Uterus (tissue), 4 donors: Measurements from ENCODE around the gene SLC6A7. TPM values are rescaled to one million over a fixed set of nuclear protein-coding genes. Genes with fewer than 3 reads are reported as not detected.

ENCODE experiments used
- DNase-seq, 2 donors: peaks; one replicate each; pipeline ENCODE4 v3.0.0-alpha.2; 2019 to 2020
- H3K27ac ChIP-seq, 2 donors: fragments of 200-600 bp; sonication (generic); 1 replicate in 1 of 2; 2 replicates in 1 of 2; pipeline ENCODE4 v1.5.1; 2016 to 2018
- H3K27me3 ChIP-seq, 2 donors: fragments of 200-600 bp; sonication (generic); one replicate each; pipeline ENCODE4 v1.5.1; 2018 to 2019; ENCODE audit warnings: control low read depth in 1 of 2
- H3K36me3 ChIP-seq, 2 donors: fragments of 200-600 bp; sonication (generic); one replicate each; pipeline ENCODE4 v1.5.1; 2019; ENCODE audit warnings: control low read depth in 1 of 2
- H3K4me1 ChIP-seq, 2 donors: fragments of 200-600 bp; sonication (generic); one replicate each; pipeline ENCODE4 v1.5.1; 2018 to 2019; ENCODE audit warnings: control low read depth in 1 of 2
- H3K4me3 ChIP-seq, 2 donors: fragments of 200-600 bp; sonication (generic); 1 replicate in 1 of 2; 2 replicates in 1 of 2; pipeline ENCODE4 v1.5.1; 2018 to 2019; ENCODE audit warnings: mild to moderate bottlenecking in 1 of 2
- H3K9me3 ChIP-seq, 2 donors: fragments of 200-600 bp; sonication (generic); one replicate each; pipeline ENCODE4 v1.5.1; 2019; ENCODE audit warnings: control low read depth in 1 of 2
- CTCF ChIP-seq, 4 experiments: fragments of 200-600 bp in 2 of 4; fragments of 450-650 bp in 2 of 4; sonication (generic) in 2 of 4; IDR thresholded peaks; one replicate each; pipeline ENCODE4 v1.5.1; 2016 to 2019; ENCODE audit warnings: antibody characterized with exemption in 4 of 4, mild to moderate bottlenecking in 2 of 4, moderate library complexity in 1 of 4
- POLR2A ChIP-seq, 2 donors: fragments of 450-650 bp; IDR thresholded peaks; one replicate each; pipeline ENCODE4 v1.6.1; 2016; ENCODE audit warnings: antibody characterized with exemption in 2 of 2, mild to moderate bottlenecking in 1 of 2, moderate library complexity in 1 of 2
- intact Hi-C: fragments of 100-400 bp; cut with DNase I; formaldehyde crosslinking; loops from one replicate; pipeline ENCODE4 v1.15.1; 2023; ENCODE audit warnings: low total_unique reads
- total RNA-seq, 4 donors: library from RNA; depleted of rRNA in 3 of 4; stranded (reverse); fragments of >200 nt in 3 of 4; gene quantifications; one replicate each; pipeline versions ENCODE4 v1.1.0 to v1.2.4, GENCODE V29; 2014 to 2023
- donor health status: DM: yes; HTN: yes; CAD: no.

SLC6A7 gene
- total RNA-seq, 4 donors from 2014 or later: not detected

DNA sequence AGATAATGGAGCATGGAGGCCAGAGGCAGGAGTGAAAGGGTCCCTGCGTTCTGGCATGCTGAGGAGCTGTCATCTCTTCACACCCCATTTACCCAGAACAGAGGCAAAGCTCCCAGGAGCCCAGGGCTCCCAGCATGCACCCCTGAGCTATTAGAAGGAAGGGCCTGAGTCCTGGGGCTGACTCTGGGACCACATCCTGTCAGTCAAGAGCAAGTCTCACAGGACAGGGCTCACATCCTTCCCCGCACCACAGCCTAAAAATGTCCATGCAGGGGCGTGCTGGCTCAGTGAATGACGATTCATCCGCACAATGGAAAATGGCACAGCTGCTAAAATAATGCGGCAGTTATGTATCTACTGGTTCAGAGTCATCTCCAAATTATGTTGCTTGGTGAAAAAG lies 68.3 kb downstream of the SLC6A7 start:
- Histone ChIP-seq H3K36me3 (no peaks in the 10 kb centered on the region), H3K4me1 (no peaks in the 10 kb centered on the region), H3K4me3 (no peak overlapping the region), H3K27me3 (no peaks in the 10 kb centered on the region), H3K27ac (no peak overlapping the region), H3K9me3 (no peaks in the 10 kb centered on the region)
- TF ChIP-seq CTCF (IDR thresholded peaks at IDR 0.05) (no peak), POLR2A (IDR thresholded peaks at IDR 0.05) (no peak)
- no peak for DNase-seq
- intact Hi-C loops: no loop called here

Other genes starting within 250 kb of the SLC6A7 start
- gene PDE6A, start 245.3 kb upstream of the SLC6A7 start, total RNA-seq: under 1 TPM in 1 of 4 donors, not detected in 3; 0.07 TPM
- 10 to 100 TPM in 3 of 4 donors, 1 to 10 TPM in 1; 4.6 to 42.9 (median 15.6) TPM for gene SLC26A2, start 229.3 kb upstream of the SLC6A7 start, total RNA-seq
- gene TIGD6, start 189.4 kb upstream of the SLC6A7 start, total RNA-seq: 1 to 10 TPM; 1.2 to 6.8 (median 2.7) TPM
- gene HMGXB3, start 189.3 kb upstream of the SLC6A7 start, total RNA-seq: 10 to 100 TPM; 19.0 to 43.4 (median 30.2) TPM
- 10 to 100 TPM in 3 of 4 donors, 1 to 10 TPM in 1; 1.0 to 42.9 (median 22.8) TPM for gene CSF1R, start 103.5 kb upstream of the SLC6A7 start, total RNA-seq
- 100 to 1,000 TPM in 3 of 4 donors, 10 to 100 TPM in 1; 60.2 to 378 (median 235) TPM for gene PDGFRB, start 34.2 kb upstream of the SLC6A7 start, total RNA-seq
- under 1 TPM; 0.29 to 0.77 (median 0.38) TPM for gene CDX1, start 23.3 kb upstream of the SLC6A7 start, total RNA-seq
- 10 to 100 TPM in 1 of 4 donors, 1 to 10 TPM in 2, under 1 TPM in 1; under 0.01 to 23.7 (median 4.3) TPM for gene CAMK2A, start 99.7 kb downstream of the SLC6A7 start, total RNA-seq
- 10 to 100 TPM in 1 of 4 donors, 1 to 10 TPM in 3; 4.3 to 15.1 (median 5.7) TPM for gene ARSI, start 112.8 kb downstream of the SLC6A7 start, total RNA-seq
- 10 to 100 TPM in 3 of 4 donors, 1 to 10 TPM in 1; 9.4 to 40.0 (median 20.1) TPM for gene TCOF1, start 167.6 kb downstream of the SLC6A7 start, total RNA-seq
- gene CD74, start 222.8 kb downstream of the SLC6A7 start, total RNA-seq: 1,000 to 10,000 TPM in 1 of 4 donors, 100 to 1,000 TPM in 3; 118 to 1,231 (median 675) TPM